Measurements from ENCODE around the gene TTLL12. TPM values are rescaled to one million over a fixed set of nuclear protein-coding genes. Genes with fewer than 3 reads are reported as not detected.

Gene TTLL12
- total RNA-seq, 2 donors from 2014 or later = 21.0 to 25.1 TPM

DNA sequence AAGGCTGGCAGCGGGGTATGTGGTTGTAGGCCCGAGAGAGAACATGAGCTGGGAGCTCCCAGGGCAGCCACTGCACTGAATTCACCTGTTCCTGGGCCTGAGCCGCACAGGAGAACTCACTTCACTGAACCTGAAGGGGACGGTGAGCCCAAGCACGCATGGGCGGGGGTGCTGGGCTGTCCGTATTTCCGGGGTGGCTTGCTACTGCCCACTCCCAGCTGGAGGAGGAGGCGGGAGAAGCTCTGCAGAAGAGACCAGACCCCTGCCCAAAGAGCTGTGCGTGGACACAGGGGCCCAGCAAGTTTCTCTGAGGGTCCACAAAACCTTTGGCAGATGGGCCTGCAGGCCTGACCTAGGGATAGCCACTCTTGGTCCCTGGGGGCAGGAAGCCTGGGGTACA, 4.8 kb downstream of the TTLL12 start:
- TF ChIP-seq, protein P1, sequence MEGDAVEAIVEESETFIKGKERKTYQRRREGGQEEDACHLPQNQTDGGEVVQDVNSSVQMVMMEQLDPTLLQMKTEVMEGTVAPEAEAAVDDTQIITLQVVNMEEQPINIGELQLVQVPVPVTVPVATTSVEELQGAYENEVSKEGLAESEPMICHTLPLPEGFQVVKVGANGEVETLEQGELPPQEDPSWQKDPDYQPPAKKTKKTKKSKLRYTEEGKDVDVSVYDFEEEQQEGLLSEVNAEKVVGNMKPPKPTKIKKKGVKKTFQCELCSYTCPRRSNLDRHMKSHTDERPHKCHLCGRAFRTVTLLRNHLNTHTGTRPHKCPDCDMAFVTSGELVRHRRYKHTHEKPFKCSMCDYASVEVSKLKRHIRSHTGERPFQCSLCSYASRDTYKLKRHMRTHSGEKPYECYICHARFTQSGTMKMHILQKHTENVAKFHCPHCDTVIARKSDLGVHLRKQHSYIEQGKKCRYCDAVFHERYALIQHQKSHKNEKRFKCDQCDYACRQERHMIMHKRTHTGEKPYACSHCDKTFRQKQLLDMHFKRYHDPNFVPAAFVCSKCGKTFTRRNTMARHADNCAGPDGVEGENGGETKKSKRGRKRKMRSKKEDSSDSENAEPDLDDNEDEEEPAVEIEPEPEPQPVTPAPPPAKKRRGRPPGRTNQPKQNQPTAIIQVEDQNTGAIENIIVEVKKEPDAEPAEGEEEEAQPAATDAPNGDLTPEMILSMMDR (IDR thresholded peaks at IDR 0.05) = no peak
- no peak for TF ChIP-seq POLR2A (IDR thresholded peaks at IDR 0.05)
- H3K4me1 ChIP-seq = peaks cover 13% of the 10 kb centered on the region
- H3K4me3 ChIP-seq = no peak overlapping the region
- intact Hi-C loops (cut with DNase I) = no loop called here
- H3K36me3 ChIP-seq (replicated peaks in 1 of 2; ENCODE audit: insufficient read depth in 1 of 2, low read depth in 2 of 2) = peaks cover 0 to 14% of the 10 kb centered on the region in 2 donors
- DNase-seq = no peak
- no peaks in the 10 kb centered on the region for H3K27me3 ChIP-seq
- WGBS, 2 donors = 85 to 91% methylated on average over 7 to 10 of the region's 10 CpGs
- no peak for ATAC-seq
- no peaks in the 10 kb centered on the region for H3K9me3 ChIP-seq
- no peak overlapping the region for H3K27ac ChIP-seq

DNA sequence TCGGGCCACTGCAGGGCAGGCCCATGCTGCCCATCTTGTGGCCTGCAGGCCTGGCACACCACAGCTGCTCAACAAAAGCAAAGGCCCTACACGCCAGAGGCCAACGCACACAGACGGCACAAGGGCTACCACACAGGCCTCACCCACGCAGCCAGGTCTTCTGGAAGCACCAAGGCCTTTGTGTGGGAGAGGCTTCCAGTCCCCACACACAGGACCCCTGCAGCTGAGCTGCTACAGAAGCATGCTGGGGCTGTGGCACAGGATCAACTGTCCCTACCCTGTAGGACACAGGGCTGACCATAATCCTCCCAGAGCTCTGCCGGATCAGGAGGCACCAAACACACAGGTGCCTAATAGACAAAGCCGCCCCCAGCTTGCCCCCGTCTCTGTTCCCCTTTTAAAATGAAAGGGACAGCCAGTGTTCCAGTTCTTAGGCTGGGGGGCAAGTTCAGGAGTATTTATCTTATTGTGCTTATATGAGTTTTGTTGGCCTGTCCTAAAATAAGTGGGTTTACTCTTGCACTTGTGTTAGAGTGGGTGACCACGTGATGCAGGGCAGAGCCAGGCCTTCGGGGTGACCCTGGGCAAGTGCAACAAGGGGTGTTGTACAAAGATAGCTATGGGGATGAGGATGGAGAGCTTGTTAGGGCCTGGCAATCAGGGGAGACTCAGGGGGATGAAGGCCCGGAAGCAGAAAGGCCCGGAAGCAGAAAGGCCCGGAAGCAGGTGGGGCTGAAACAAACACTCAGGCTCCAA, 5.4 kb downstream of the TTLL12 start:
- TF ChIP-seq POLR2A (IDR thresholded peaks at IDR 0.05) = no peak
- TF ChIP-seq, protein P1 (IDR thresholded peaks at IDR 0.05) = no peak
- Histone ChIP-seq H3K9me3 (no peaks in the 10 kb centered on the region), H3K4me1 (peaks cover 13% of the 10 kb centered on the region), H3K4me3 (no peak overlapping the region), H3K27ac (no peak overlapping the region), H3K27me3 (no peaks in the 10 kb centered on the region), H3K36me3 (replicated peaks in 1 of 2; ENCODE audit: insufficient read depth in 1 of 2, low read depth in 2 of 2) (peaks cover 0 to 14% of the 10 kb centered on the region in 2 donors)
- intact Hi-C loops (cut with DNase I) = no loop called here
- WGBS, 2 donors = 88 to 93% methylated on average over 10 to 13 of the region's 13 CpGs
- DNase-seq (no peak), ATAC-seq (no peak)

DNA sequence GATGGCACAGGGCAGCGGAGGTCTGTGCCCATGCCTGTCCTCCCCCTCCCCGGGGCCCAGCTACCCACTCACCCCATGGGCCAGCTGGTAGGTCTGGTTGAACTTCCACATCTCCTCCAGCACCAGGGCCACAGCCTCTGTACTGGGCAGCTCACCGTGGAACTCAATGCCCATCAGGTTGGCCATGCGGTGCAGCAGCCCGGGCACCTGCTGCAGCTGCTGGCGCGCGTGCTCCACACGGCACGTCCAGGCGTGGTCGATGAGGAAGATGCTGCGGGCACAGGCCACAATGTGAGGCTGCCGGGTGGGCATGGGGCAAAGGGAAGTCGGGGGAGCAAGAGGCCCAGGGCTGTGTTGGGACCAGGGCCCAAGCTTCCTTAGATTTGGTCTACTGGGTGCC, 6.3 kb downstream of the TTLL12 start:
- WGBS, 2 donors = 95% methylated on average over 15 of the region's 15 CpGs; no CpG with 5 or more reads in 1 of the 2 donors
- peaks cover 5% of the 10 kb centered on the region for H3K4me1 ChIP-seq
- intact Hi-C loops (cut with DNase I) = no loop called here
- no peaks in the 10 kb centered on the region for H3K9me3 ChIP-seq
- peaks cover 0 to 14% of the 10 kb centered on the region in 2 donors for H3K36me3 ChIP-seq (replicated peaks in 1 of 2; ENCODE audit: insufficient read depth in 1 of 2, low read depth in 2 of 2)
- ATAC-seq = no peak
- no peaks in the 10 kb centered on the region for H3K27me3 ChIP-seq
- no peak for TF ChIP-seq POLR2A (IDR thresholded peaks at IDR 0.05)
- TF ChIP-seq, protein P1 (IDR thresholded peaks at IDR 0.05) = no peak
- no peak for DNase-seq
- H3K27ac ChIP-seq = no peak overlapping the region
- H3K4me3 ChIP-seq = no peak overlapping the region

DNA sequence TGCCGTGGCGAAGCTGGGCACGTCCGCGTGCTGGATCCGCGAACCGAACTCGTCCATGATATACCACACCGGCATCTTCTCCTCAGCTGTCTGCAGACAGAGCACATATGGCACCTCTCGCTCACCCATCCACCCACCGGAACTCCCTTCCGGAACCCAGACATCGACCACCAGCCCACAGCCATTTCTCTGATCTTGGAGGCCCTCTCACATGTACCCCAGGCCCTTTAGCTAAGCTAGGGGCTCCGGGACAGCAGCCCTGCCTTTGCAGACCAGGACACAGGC, 7.1 kb downstream of the TTLL12 start:
- intact Hi-C loops (cut with DNase I) = no loop called here
- WGBS, 2 donors = 94 to 97% methylated on average over 14 to 15 of the region's 15 CpGs
- no peak for DNase-seq
- no peak for ATAC-seq
- Histone ChIP-seq H3K4me1 (no peaks in the 10 kb centered on the region), H3K9me3 (no peaks in the 10 kb centered on the region), H3K27me3 (no peaks in the 10 kb centered on the region), H3K4me3 (no peak overlapping the region), H3K27ac (no peak overlapping the region), H3K36me3 (replicated peaks in 1 of 2; ENCODE audit: insufficient read depth in 1 of 2, low read depth in 2 of 2) (peaks cover 0 to 17% of the 10 kb centered on the region in 2 donors)
- no peak for TF ChIP-seq POLR2A (IDR thresholded peaks at IDR 0.05)
- TF ChIP-seq, protein P1 (IDR thresholded peaks at IDR 0.05) = no peak
